Vagina (tissue), 2 donors: ENCODE measurements around the gene MDFI. TPM values are rescaled to one million over a fixed set of nuclear protein-coding genes. Genes with fewer than 3 reads are reported as not detected.

Experiments used
- DNase-seq, 2 donors: peaks; one replicate each; pipeline ENCODE4 v3.0.0-alpha.2; 2017; ENCODE audit errors: extremely low spot score in 2 of 2
- H3K27ac ChIP-seq: fragments of 200-600 bp; sonication (generic); one replicate; pipeline ENCODE4 v1.5.1; 2019
- H3K27me3 ChIP-seq: fragments of 200-600 bp; sonication (generic); one replicate; pipeline ENCODE4 v1.5.1; 2019
- H3K36me3 ChIP-seq, 2 donors: fragments of 200-600 bp; sonication (generic); one replicate each; pipeline ENCODE4 v1.5.1; 2017 to 2019
- H3K4me1 ChIP-seq: fragments of 200-600 bp; sonication (generic); one replicate; pipeline ENCODE4 v1.5.1; 2019
- H3K4me3 ChIP-seq, 2 donors: fragments of 200-600 bp; sonication (generic); 1 replicate in 1 of 2; 2 replicates in 1 of 2; pipeline ENCODE4 v1.5.1; 2016 to 2019
- H3K9me3 ChIP-seq: fragments of 200-600 bp; sonication (generic); one replicate; pipeline ENCODE4 v1.5.1; 2019
- CTCF ChIP-seq, 3 experiments: fragments of 450-650 bp in 2 of 3; fragments of 200-600 bp in 1 of 3; sonication (generic) in 1 of 3; IDR thresholded peaks; one replicate each; pipeline ENCODE4 v1.5.1; 2017 to 2019; ENCODE audit warnings: antibody characterized with exemption in 3 of 3, mild to moderate bottlenecking in 2 of 3, moderate library complexity in 2 of 3
- POLR2A ChIP-seq, 2 donors: fragments of 450-650 bp; IDR thresholded peaks; one replicate each; pipeline ENCODE4 v1.6.1; 2017; ENCODE audit warnings: antibody characterized with exemption in 2 of 2, mild to moderate bottlenecking in 2 of 2, moderate library complexity in 2 of 2
- POLR2AphosphoS5 ChIP-seq, 2 donors: sonication (generic); formaldehyde crosslinking; IDR thresholded peaks; one replicate each; pipeline ENCODE4 v1.9.0; 2017; ENCODE audit warnings: antibody characterized with exemption in 2 of 2, mild to moderate bottlenecking in 2 of 2, low read depth in 1 of 2; ENCODE audit not compliant: insufficient read depth in 1 of 2
- intact Hi-C: fragments of 100-400 bp; cut with DNase I; formaldehyde crosslinking; loops from one replicate; pipeline ENCODE4 v1.15.1; 2023
- total RNA-seq: library from RNA; depleted of rRNA; stranded (reverse); fragments of >200 nt; gene quantifications from one replicate; pipeline ENCODE4 v1.2.3, GENCODE V29; 2016

The MDFI gene
- total RNA-seq, 1 donor from 2014 or later, result 37.3 TPM

GRCh38 chr6:41689171-41690008, 51.1 kb downstream of the MDFI start:
- H3K36me3 ChIP-seq, result peaks cover 3 to 23% of the 10 kb centered on the region in 2 donors
- H3K27me3 ChIP-seq, result no peaks in the 10 kb centered on the region
- TF ChIP-seq CTCF (IDR thresholded peaks at IDR 0.05) (no peak), POLR2A (IDR thresholded peaks at IDR 0.05) (no peak), POLR2AphosphoS5 (IDR thresholded peaks at IDR 0.05; ENCODE audit: insufficient read depth in 1 of 2, low read depth in 1 of 2) (no peak)
- DNase-seq, result no peak
- H3K27ac ChIP-seq, result no peak overlapping the region
- intact Hi-C loops, result no loop called here
- no peak overlapping the region for H3K4me3 ChIP-seq
- peaks cover 4% of the 10 kb centered on the region for H3K4me1 ChIP-seq
- H3K9me3 ChIP-seq, result no peaks in the 10 kb centered on the region

- intact Hi-C loops, result no loop called here
- Histone ChIP-seq H3K4me3 (no peak overlapping the region), H3K27me3 (no peaks in the 10 kb centered on the region), H3K27ac (no peak overlapping the region), H3K9me3 (no peaks in the 10 kb centered on the region), H3K4me1 (peaks cover 4% of the 10 kb centered on the region), H3K36me3 (peaks cover 3 to 21% of the 10 kb centered on the region in 2 donors)
- DNase-seq, result no peak
- TF ChIP-seq CTCF (IDR thresholded peaks at IDR 0.05) (no peak), POLR2A (IDR thresholded peaks at IDR 0.05) (no peak), POLR2AphosphoS5 (IDR thresholded peaks at IDR 0.05; ENCODE audit: insufficient read depth in 1 of 2, low read depth in 1 of 2) (no peak)
These were observed 52.5 kb downstream of the MDFI start for GRCh38 chr6:41690541-41691330.

- peaks cover 3 to 15% of the 10 kb centered on the region in 2 donors for H3K36me3 ChIP-seq
- intact Hi-C loops, result no loop called here
- H3K4me1 ChIP-seq, result peaks cover 4% of the 10 kb centered on the region
- no peaks in the 10 kb centered on the region for H3K27me3 ChIP-seq
- H3K4me3 ChIP-seq, result no peak overlapping the region
- no peak overlapping the region for H3K27ac ChIP-seq
- DNase-seq, result no peak
- no peak for TF ChIP-seq POLR2A (IDR thresholded peaks at IDR 0.05)
- TF ChIP-seq CTCF (IDR thresholded peaks at IDR 0.05), result no peak
- no peak for TF ChIP-seq POLR2AphosphoS5 (IDR thresholded peaks at IDR 0.05; ENCODE audit: insufficient read depth in 1 of 2, low read depth in 1 of 2)
- H3K9me3 ChIP-seq, result no peaks in the 10 kb centered on the region
These were observed 53.3 kb downstream of the MDFI start for GRCh38 chr6:41691426-41692079.

GRCh38 chr6:41692080-41692675, 53.9 kb downstream of the MDFI start:
- peaks cover 3 to 15% of the 10 kb centered on the region in 2 donors for H3K36me3 ChIP-seq
- peaks cover 4% of the 10 kb centered on the region for H3K4me1 ChIP-seq
- TF ChIP-seq POLR2AphosphoS5 (IDR thresholded peaks at IDR 0.05; ENCODE audit: insufficient read depth in 1 of 2, low read depth in 1 of 2) (no peak), POLR2A (IDR thresholded peaks at IDR 0.05) (no peak), CTCF (IDR thresholded peaks at IDR 0.05) (no peak)
- DNase-seq, result no peak
- H3K27ac ChIP-seq, result no peak overlapping the region
- no peak overlapping the region for H3K4me3 ChIP-seq
- H3K9me3 ChIP-seq, result no peaks in the 10 kb centered on the region
- H3K27me3 ChIP-seq, result no peaks in the 10 kb centered on the region
- intact Hi-C loops, result no loop called here
